GM21381 (cell line): ENCODE measurements around the gene C17orf107.

Source experiments
- ATAC-seq: cut with Tn5 transposase; IDR thresholded peaks from one replicate; pipeline ENCODE4 v1.9.1; 2021; ENCODE audit warnings: mild to moderate bottlenecking, moderate library complexity; ENCODE audit not compliant: unreplicated experiment

The C17orf107 gene

DNA sequence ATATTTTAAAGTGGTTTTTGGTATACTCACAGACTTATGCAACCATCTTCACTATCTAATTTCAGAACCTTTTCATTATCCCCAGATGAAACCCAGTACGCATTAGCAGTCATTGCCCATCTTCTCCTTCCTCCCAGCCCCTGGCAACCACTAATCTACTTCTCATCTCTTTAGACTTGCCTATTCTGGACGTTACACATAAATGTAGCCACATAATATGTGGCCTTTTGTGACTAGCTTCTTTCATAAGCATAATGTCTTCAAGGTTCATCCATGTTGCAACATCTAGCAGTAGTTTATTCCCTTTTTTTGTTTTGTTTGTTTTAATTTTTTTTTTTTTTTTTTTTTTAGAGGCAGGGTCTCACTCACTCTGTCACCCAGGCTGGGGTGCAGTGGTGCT, 28.5 kb upstream of the C17orf107 start:
- ATAC-seq, result no peak

DNA sequence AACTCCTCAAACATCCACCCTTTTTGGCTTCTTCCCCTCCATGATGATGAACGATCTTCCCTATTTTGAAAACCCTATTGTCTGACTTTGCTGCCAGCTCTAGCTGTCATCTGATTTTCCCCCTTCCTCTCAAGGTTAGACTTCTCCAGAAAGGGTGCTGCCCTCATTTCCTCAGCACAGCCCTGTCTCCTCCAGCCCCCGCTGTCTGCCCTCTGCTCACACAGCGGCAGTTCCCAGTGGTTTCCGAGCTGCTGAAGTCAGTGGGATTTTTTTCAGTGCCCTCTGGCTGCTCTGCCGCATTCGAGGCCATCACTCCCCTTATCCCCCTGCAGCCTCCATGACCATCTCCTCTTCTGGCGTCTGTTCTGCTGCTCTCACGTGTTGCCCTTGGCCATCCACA, 26.6 kb upstream of the C17orf107 start:
- ATAC-seq, result no peak

DNA sequence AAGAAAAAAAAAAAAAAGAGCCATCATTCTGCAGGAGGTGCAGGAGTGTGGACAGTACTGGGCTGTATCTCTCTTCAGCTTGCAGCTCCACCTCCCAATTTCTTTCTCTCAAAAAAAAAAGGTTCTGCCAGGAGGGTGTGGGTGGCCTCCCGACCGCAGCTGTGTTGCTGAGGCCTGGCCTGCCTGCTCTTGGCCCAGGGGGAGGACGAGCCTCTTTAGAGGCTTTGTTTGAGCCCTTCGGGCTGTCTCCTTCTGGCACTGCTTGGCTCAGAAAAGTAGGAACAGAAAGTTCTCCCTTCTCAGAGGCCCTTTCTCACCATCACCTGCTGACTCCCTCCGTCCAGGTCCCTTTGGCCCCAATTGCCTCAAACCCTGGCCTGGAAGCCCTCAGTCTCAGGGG, 22.2 kb upstream of the C17orf107 start:
- ATAC-seq, result no peak

DNA sequence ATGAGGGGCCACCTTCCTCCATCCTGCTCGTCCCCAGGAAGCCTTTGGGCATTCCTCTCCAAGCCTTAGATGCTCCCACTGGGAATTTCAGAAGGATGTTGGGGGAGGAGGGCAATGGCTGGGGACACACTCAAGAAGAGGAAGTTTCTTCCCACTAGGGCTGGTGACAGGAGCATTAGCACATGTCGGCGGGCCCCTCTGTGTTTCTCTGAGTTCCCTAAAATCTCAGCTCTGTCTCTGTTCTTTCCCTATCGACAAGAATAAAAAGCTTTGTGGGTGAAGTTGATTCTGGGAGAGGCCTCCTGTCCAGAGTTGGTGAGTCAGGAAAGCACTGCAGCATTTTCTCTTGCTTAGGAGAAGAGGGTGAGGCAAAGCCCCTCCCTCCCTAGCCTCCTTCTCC, 19.7 kb upstream of the C17orf107 start:
- ATAC-seq, result no peak

DNA sequence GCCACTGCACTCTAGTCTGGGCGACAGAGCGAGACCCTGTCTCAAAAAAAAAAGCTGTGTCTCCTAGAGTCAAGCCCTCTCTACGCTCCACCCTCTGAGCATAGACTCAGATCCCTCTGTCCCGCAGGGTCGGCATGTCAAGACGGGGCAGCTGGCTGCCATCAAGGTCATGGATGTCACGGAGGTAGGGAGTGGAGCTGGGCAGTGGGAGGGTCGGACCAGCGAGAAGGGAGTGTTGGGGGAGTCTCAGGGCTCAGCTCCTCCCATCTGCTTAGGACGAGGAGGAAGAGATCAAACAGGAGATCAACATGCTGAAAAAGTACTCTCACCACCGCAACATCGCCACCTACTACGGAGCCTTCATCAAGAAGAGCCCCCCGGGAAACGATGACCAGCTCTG, 18.5 kb upstream of the C17orf107 start:
- no peak for ATAC-seq

DNA sequence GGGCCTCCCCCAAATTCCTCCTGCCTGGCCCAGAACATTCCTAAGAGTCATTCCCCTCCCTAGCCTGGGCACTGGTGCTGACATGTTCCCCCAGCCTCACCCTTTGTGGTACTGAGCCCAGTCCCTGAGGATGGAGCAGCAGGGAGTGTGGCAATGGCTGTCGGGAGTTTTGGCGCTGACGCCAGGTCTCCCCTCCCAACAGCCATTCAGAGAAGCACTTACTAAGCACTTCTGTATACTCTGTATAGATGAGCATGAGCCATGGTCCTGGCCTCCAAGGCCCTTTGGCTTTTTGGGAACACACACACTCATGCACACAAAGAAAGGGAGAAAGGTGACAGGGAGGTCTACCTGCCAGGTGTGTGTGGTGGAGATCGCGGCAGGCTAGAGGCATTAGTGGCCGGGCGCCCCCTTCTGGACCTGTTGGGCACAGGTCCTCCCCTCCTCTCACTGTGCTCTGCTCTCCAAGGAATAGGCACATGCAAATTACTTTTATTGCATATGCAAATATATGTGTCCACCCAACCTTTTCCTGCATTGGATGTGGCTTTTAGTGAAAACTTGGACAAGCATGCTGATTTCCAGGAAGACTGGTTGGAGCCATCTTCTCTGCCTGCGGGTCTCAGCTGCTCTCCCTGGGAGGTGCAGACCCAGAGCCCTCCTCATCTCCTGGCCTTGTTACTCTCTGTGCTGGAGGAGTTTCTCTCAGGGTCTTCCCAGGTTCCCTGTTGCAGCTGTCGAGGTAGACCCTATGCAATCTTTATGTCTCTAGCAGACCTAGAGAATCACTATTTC, 17.4 kb upstream of the C17orf107 start:
- ATAC-seq, result no peak

DNA sequence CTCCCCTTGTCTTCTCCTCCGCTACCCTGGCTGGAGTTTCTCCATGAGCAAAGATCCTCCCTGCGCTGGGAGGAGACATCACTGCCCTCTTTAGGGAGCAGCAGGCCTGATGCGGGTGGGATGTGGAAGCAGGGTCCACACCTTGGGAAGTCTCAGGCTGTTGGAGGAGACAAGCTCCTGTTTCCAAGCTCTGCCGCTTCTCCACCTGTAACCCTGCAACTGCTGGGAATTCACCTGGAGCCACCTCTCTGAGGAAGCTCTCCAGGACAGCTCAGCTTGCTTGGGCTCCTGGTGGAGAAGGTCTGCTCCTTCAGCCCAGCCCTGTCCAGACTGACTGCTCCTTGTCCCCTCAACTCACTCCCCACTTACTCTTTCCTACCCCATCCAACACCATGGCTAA, 14.8 kb upstream of the C17orf107 start:
- no peak for ATAC-seq

DNA sequence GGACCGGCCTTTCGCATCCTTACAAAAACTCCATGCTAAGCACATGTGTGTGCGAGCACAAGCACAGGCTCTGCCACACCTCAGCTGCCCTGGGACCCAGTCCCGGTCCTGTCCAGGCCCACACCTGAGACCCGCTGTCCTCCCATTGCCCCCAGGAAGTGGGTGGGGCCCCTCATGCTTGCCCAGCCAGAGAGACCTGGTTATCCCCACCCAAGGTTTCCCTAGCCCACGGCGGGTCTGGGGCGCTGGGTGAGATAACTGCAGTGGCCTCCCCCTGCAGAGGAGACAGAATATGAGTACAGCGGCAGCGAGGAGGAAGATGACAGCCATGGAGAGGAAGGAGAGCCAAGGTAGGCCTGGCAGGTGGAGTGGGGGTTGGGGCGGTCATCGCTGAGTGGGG, 12.5 kb upstream of the C17orf107 start:
- ATAC-seq, result no peak

DNA sequence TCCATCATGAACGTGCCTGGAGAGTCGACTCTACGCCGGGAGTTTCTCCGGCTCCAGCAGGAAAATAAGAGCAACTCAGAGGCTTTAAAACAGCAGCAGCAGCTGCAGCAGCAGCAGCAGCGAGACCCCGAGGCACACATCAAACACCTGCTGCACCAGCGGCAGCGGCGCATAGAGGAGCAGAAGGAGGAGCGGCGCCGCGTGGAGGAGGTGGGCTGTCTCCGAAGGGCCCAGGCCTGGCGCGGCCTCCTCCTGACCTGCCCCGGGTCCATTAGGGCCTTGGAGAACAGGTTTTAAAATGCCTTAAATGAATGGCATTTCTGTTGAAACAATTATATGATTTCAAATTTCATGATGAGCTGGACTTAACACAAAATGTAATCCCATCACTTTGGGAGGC, 11.8 kb upstream of the C17orf107 start:
- ATAC-seq, result no peak

DNA sequence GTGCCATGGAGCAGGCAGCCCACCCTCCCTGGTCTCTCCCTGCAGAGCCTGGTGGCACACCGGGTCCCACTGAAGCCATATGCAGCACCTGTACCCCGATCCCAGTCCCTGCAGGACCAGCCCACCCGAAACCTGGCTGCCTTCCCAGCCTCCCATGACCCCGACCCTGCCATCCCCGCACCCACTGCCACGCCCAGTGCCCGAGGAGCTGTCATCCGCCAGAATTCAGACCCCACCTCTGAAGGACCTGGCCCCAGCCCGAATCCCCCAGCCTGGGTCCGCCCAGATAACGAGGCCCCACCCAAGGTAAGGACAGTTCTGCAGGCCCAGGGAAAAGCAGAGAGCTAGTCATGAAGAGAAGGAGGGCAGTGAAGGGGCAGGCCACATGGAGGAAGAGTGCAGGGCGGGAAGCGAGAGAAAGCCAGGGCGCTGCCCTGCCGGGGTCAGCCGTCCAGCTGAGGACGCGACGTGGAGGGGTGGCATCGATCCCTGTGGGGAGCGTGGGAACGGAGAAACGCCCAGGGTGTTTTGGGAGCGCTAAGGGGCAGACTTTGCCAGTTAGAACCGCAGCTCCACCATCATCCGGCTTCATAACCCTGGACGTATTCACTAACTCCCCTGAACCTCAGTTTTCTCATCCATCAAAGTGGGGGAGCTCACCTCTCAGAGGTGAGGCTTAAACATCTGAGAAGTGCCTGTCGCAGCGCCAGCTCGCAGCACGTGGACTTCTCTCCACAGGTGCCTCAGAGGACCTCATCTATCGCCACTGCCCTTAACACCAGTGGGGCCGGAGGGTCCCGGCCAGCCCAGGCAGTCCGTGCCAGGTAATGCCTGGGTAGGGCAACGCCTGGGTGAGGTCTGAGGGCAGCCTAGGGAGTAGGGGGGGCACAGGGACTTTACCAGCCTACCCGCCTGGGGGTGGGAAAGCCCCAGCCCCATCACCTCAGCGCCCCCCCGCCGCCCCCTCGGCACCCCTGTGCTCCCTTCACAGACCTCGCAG, 7.6 kb upstream of the C17orf107 start:
- no peak for ATAC-seq

DNA sequence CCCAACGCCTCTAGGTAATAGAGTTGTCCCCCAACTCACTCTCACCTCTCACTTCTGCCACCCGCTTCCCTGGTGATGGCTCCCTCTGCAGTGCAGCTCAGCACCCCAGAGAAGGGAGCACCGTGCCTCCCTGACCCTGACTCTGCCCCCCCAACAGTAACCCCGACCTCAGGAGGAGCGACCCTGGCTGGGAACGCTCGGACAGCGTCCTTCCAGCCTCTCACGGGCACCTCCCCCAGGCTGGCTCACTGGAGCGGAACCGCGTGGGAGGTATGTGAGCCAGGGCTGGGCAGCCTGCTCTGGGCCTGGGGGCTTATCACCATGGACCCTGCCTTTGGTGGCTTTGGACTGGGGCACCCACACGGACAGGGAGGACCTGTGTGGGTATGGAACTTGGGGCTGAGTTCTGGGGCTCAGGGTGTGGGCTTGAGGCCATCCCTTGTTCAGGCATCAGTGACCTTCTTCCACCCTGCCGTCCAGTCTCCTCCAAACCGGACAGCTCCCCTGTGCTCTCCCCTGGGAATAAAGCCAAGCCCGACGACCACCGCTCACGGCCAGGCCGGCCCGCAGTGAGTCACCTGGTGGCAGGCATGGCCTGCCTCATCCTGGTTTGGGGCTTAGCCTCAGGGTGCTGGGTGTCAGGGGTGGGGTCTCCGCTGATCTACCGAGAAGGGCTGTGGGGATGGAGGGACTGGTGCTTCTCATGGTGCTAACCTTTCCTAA, 6.7 kb upstream of the C17orf107 start:
- ATAC-seq, result no peak

DNA sequence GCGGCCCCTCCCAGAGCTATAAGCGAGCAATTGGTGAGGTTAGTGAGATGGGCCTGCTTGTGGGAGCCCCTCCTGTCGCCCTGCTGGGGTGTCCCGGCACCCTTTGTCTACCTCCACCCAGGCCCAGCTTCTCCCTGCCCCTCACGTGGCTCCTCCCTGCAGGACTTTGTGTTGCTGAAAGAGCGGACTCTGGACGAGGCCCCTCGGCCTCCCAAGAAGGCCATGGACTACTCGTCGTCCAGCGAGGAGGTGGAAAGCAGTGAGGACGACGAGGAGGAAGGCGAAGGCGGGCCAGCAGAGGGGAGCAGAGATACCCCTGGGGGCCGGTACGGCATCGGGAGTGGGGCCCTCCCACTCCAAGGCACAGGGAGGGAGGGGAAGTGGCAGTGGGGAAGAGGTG, 6.1 kb upstream of the C17orf107 start:
- no peak for ATAC-seq

DNA sequence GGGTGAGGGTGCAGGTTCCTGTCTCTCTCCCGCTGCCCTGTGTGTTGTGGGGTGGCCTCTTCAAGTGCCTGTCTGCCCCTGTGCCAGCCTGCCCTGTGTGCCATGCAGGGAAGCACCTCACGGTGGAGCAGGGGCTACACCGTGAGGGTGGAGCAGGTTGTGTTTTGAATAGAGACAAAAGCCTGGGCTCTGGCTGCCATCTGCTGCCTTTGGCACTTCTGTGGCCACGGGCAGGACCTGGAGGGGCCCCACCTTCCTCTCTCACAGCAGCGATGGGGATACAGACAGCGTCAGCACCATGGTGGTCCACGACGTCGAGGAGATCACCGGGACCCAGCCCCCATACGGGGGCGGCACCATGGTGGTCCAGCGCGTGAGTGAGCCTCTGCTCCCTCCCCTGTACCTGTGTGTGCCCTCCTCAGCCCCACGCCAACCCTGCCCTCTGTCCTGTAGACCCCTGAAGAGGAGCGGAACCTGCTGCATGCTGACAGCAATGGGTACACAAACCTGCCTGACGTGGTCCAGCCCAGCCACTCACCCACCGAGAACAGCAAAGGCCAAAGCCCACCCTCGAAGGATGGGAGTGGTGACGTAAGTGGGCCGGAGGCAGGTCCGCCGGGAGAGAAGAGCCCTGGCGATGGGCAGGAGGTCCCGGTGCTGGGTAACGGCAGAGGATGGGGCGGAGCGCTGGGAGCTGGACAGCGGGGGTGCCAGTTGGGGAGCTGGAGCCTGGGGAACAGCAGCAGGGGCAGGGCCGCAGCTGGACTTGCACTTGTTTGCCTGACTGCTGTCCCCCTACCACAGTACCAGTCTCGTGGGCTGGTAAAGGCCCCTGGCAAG, 5.4 kb upstream of the C17orf107 start:
- no peak for ATAC-seq

DNA sequence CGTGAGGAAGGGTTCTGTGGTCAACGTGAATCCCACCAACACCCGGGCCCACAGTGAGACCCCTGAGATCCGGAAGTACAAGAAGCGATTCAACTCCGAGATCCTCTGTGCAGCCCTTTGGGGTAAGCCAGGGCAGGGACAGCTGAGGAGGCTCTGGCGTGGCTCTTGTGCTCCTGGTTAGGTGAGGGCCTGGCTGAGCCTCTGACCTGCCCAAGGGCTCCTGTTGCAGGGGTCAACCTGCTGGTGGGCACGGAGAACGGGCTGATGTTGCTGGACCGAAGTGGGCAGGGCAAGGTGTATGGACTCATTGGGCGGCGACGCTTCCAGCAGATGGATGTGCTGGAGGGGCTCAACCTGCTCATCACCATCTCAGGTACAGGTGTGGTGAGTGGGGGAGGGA, 4.2 kb upstream of the C17orf107 start:
- ATAC-seq, result no peak

DNA sequence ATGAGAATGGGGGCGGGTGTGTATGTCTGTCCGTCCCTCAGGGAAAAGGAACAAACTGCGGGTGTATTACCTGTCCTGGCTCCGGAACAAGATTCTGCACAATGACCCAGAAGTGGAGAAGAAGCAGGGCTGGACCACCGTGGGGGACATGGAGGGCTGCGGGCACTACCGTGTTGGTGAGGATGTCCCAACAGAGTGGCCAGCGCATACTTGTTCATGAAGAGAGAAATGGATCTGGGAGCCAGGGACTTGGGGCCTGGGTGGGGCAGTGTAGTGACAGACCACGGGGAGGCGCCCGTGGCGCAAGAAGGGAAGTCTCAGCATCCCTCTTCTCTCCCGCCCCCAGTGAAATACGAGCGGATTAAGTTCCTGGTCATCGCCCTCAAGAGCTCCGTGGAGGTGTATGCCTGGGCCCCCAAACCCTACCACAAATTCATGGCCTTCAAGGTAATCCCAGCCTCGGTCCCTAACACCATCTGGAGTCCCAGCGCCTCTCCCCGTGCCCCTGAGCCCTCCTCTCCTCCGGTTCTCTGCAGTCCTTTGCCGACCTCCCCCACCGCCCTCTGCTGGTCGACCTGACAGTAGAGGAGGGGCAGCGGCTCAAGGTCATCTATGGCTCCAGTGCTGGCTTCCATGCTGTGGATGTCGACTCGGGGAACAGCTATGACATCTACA, 3.5 kb upstream of the C17orf107 start:
- ATAC-seq, result no peak

DNA sequence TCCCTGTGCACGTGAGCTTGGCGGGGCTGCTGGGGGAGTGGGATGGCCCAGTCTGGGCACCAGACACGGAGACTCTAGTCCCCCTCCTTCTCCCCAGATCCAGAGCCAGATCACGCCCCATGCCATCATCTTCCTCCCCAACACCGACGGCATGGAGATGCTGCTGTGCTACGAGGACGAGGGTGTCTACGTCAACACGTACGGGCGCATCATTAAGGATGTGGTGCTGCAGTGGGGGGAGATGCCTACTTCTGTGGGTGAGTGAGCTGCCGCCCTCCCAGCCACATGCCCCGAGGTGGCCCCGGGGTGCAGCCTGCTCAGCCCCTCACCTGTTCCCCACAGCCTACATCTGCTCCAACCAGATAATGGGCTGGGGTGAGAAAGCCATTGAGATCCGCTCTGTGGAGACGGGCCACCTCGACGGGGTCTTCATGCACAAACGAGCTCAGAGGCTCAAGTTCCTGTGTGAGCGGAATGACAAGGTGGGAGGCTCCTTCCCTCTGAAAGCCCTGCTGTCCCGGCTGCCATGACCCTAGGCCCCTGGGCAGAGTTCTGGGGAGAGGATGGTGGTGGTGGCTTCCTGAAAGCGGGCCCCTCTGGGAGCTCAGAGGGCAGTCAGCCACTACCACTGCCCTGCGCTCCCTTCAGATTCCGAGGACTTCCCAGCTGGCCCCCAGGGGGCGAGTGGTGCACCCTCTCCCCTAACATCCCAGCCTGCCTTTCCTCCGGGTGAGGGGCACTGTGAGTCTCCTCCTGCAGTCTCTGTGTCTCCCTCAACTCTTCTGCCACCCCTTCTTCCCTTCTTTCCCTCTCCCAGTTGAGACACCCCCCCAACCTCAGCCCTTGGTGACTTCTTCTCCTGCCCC, 2.8 kb upstream of the C17orf107 start:
- no peak for ATAC-seq

DNA sequence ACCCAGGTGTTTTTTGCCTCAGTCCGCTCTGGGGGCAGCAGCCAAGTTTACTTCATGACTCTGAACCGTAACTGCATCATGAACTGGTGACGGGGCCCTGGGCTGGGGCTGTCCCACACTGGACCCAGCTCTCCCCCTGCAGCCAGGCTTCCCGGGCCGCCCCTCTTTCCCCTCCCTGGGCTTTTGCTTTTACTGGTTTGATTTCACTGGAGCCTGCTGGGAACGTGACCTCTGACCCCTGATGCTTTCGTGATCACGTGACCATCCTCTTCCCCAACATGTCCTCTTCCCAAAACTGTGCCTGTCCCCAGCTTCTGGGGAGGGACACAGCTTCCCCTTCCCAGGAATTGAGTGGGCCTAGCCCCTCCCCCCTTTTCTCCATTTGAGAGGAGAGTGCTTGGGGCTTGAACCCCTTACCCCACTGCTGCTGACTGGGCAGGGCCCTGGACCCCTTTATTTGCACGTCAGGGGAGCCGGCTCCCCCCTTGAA, 2.1 kb upstream of the C17orf107 start:
- no peak for ATAC-seq

DNA sequence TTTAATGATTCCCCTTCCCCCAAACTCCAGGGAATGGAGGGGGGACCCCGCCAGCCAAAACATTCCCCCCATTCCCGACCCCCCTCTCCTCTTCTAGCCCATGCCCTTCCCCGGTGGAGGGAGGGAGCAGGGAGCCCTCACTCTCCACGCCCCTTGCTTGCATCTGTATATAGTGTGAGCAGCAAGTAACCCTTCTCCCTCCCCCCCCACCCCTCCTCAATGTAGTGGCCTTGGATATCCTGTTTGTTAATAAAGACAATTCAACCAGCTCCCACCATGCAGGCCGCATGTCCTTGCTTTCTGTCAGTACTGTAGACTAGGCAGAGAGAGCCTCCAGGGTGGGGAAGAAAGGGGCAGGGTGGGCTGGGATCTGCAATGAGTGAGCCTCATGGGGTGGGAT, 1.6 kb upstream of the C17orf107 start:
- no peak for ATAC-seq

DNA sequence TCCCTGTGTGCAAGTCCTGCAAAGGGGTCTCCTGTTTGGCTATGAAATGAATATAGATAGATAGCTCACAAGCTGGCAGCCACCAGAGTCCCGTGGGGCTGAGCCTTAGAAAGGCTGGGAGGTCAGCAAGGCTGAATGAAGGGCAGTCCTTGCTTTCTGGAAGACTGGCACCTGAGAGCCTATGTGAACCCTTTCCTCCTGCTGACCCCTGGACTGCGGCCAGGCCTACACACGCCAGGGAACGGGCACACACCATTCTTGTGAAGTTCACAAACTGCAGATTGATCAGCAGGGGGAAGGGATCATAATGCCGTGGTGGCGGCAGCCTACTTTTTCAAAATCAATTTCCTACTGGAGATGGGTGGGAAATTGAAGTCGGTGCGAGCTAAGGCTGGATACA, 985 bp upstream of the C17orf107 start:
- ATAC-seq, result no peak
